GM12891 (cell line): ENCODE data around the gene SAMHD1.

ENCODE experiments used
- PAX5 ChIP-seq: IDR thresholded peaks from 2 replicates; pipeline ENCODE4 v1.6.1; 2011; ENCODE audit warnings: low read length, moderate library complexity, mild to moderate bottlenecking; ENCODE audit not compliant: insufficient read depth, severe bottlenecking
- POLR2A ChIP-seq: IDR thresholded peaks from 2 replicates; pipeline ENCODE4 v1.6.1; 2011; ENCODE audit warnings: low read depth, low read length, control low read depth
- POLR2AphosphoS5 ChIP-seq: IDR thresholded peaks from 2 replicates; pipeline ENCODE4 v1.6.1; 2011; ENCODE audit warnings: low read depth, low read length, control low read depth
- POU2F2 ChIP-seq: IDR thresholded peaks from 2 replicates; pipeline ENCODE4 v1.6.1; 2011; ENCODE audit warnings: low read depth, mild to moderate bottlenecking, control low read depth, low read length, moderate library complexity
- SPI1 ChIP-seq: IDR thresholded peaks from 2 replicates; pipeline ENCODE4 v1.6.1; 2011; ENCODE audit warnings: low read depth, low read length, control low read depth
- TAF1 ChIP-seq: IDR thresholded peaks from 2 replicates; pipeline ENCODE4 v1.6.1; 2011; ENCODE audit warnings: low read depth, low read length, control low read depth

DNA sequence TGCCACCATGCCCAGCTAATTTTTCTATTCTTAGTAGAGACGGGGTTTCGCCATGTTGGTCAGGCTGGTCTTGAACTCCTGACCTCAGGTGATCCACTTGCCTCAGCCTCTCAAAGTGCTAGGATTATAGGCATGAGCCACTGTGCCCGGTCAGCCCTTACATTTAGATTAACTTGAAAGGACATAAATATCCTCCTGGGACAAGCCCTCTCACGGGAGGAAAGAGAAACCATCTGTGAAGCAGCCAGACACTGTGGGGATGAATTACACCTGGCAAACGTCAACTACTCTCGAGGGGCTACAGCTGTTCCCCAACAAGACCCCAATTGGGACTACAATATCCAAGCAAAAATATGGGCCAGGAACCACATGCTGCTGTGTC, 32.7 kb upstream of the SAMHD1 start:
- TF ChIP-seq POLR2AphosphoS5 (no peak), SPI1 (no peak), POLR2A (no peak), TAF1 (no peak), POU2F2 (no peak), PAX5 (no peak)
